HepG2 (cell line): ENCODE measurements around the gene BOD1. TPM values are rescaled to one million over a fixed set of nuclear protein-coding genes. Genes with fewer than 3 reads are reported as not detected.

ENCODE experiments used
- CBX1 ChIP-seq: IDR thresholded peaks from one replicate; pipeline ENCODE4 v1.6.1; 2016; ENCODE audit warnings: antibody characterized with exemption, low read depth
- CBX2 ChIP-seq, 2 experiments: fragments of 200-600 bp in 1 of 2; sonication (generic); formaldehyde crosslinking in 1 of 2; IDR thresholded peaks; 2 replicates each; pipeline versions ENCODE4 v1.7.0 to v1.8.1; 2018 to 2022; ENCODE audit warnings: low read depth in 2 of 2, low read length in 1 of 2, mild to moderate bottlenecking in 1 of 2, missing genetic modification reagents in 1 of 2
- FOSL2 ChIP-seq: sonication (generic); formaldehyde crosslinking; IDR thresholded peaks from 2 replicates; pipeline ENCODE4 v1.4.0; 2020; ENCODE audit warnings: missing genetic modification reagents
- FOXM1 ChIP-seq: sonication (generic); formaldehyde crosslinking; IDR thresholded peaks from 2 replicates; pipeline ENCODE4 v1.5.0; 2020; ENCODE audit warnings: missing genetic modification reagents
- FOXP1 ChIP-seq, 2 experiments: fragments of 450-650 bp in 1 of 2; IDR thresholded peaks; 2 replicates each; pipeline ENCODE4 v1.6.1; 2017 to 2018; ENCODE audit warnings: antibody characterized with exemption in 1 of 2
- HDAC1 ChIP-seq: sonication (generic); formaldehyde crosslinking; IDR thresholded peaks from 2 replicates; pipeline ENCODE4 v1.5.1; 2020; ENCODE audit warnings: mild to moderate bottlenecking, missing genetic modification reagents
- HOXA5 ChIP-seq: sonication (generic); formaldehyde crosslinking; IDR thresholded peaks from 2 replicates; pipeline ENCODE4 v1.4.0; 2020; ENCODE audit warnings: missing genetic modification reagents
- IRX3 ChIP-seq: sonication (generic); formaldehyde crosslinking; IDR thresholded peaks from 2 replicates; pipeline ENCODE4 v1.8.1; 2023; ENCODE audit warnings: mild to moderate bottlenecking, low read depth, missing genetic modification reagents, borderline replicate concordance
- ISL2 ChIP-seq: sonication (generic); formaldehyde crosslinking; IDR thresholded peaks from 2 replicates; pipeline ENCODE4 v1.5.0; 2020; ENCODE audit warnings: missing genetic modification reagents
- MAFF ChIP-seq: IDR thresholded peaks from 2 replicates; pipeline ENCODE4 v1.6.1; 2011; ENCODE audit warnings: low read depth, low read length, improper control_type of control experiment
- MAX ChIP-seq: IDR thresholded peaks from 2 replicates; pipeline ENCODE4 v1.6.1; 2012; ENCODE audit warnings: inconsistent platforms
- MEF2D ChIP-seq: sonication (generic); formaldehyde crosslinking; IDR thresholded peaks from 2 replicates; pipeline ENCODE4 v1.5.1; 2020; ENCODE audit warnings: mild to moderate bottlenecking, missing genetic modification reagents
- SMAD1 ChIP-seq: sonication (generic); formaldehyde crosslinking; IDR thresholded peaks from 2 replicates; pipeline ENCODE4 v1.4.0; 2020; ENCODE audit warnings: missing genetic modification reagents, low read depth, mild to moderate bottlenecking, borderline replicate concordance
- TCF7L2 ChIP-seq: IDR thresholded peaks from 2 replicates; pipeline ENCODE4 v1.6.1; 2011; ENCODE audit warnings: mild to moderate bottlenecking, low read depth, low read length, moderate library complexity
- TFDP1 ChIP-seq: IDR thresholded peaks from 2 replicates; pipeline ENCODE4 v1.6.1; 2016; ENCODE audit warnings: missing compliant biosample characterization, missing genetic modification reagents, borderline replicate concordance
- THAP11 ChIP-seq: IDR thresholded peaks from 2 replicates; pipeline ENCODE4 v1.6.1; 2016; ENCODE audit warnings: missing biosample characterization, missing genetic modification reagents
- ZNF136 ChIP-seq: sonication (generic); formaldehyde crosslinking; IDR thresholded peaks from 2 replicates; pipeline ENCODE4 v1.8.1; 2022; ENCODE audit warnings: low read depth, mild to moderate bottlenecking, moderate library complexity, missing genetic modification reagents
- ZNF292 ChIP-seq: sonication (generic); formaldehyde crosslinking; IDR thresholded peaks from 2 replicates; pipeline ENCODE4 v1.8.1; 2022; ENCODE audit warnings: mild to moderate bottlenecking, low read depth, missing genetic modification reagents, borderline replicate concordance
- ZNF609 ChIP-seq: sonication (generic); formaldehyde crosslinking; IDR thresholded peaks from 2 replicates; pipeline ENCODE4 v1.4.0; 2020; ENCODE audit warnings: mild to moderate bottlenecking, missing genetic modification reagents, borderline replicate concordance
- ZNF614 ChIP-seq: IDR thresholded peaks from 2 replicates; pipeline ENCODE4 v1.6.1; 2018; ENCODE audit warnings: missing biosample characterization, missing genetic modification reagents, inconsistent platforms, borderline replicate concordance
- ZNF678 ChIP-seq: sonication (generic); formaldehyde crosslinking; IDR thresholded peaks from 2 replicates; pipeline ENCODE4 v1.4.0; 2020; ENCODE audit warnings: mild to moderate bottlenecking, missing genetic modification reagents
- ZNF747 ChIP-seq: sonication (generic); formaldehyde crosslinking; IDR thresholded peaks from 2 replicates; pipeline ENCODE4 v1.8.1; 2023; ENCODE audit warnings: missing genetic modification reagents, mild to moderate bottlenecking, borderline replicate concordance
- ZNF879 ChIP-seq: sonication (generic); formaldehyde crosslinking; IDR thresholded peaks from 2 replicates; pipeline ENCODE4 v1.8.1; 2023; ENCODE audit warnings: missing genetic modification reagents
- ZSCAN20 ChIP-seq: sonication (generic); formaldehyde crosslinking; IDR thresholded peaks from 2 replicates; pipeline ENCODE4 v1.4.0; 2020; ENCODE audit warnings: missing genetic modification reagents, mild to moderate bottlenecking, borderline replicate concordance
- ZSCAN22 ChIP-seq: sonication (generic); formaldehyde crosslinking; IDR thresholded peaks from 2 replicates; pipeline ENCODE4 v1.4.0; 2020; ENCODE audit warnings: mild to moderate bottlenecking, missing genetic modification reagents
- ZSCAN9 ChIP-seq: IDR thresholded peaks from 2 replicates; pipeline ENCODE4 v1.6.1; 2016; ENCODE audit warnings: borderline replicate concordance
- polyA plus RNA-seq, 8 experiments: library from polyadenylated mRNA; depleted of rRNA in 3 of 8; stranded (reverse) in 7 of 8; unstranded in 1 of 8; fragments of >200 nt; fragmentation: Illumina TruSeq in 4 of 8; extraction: Trizol in 4 of 8; gene quantifications; 2 replicates each; pipeline versions ENCODE4 v1.2.1 to v1.2.3, GENCODE V29; 2011 to 2016; ENCODE audit warnings: low read depth in 4 of 8, missing spikeins in 1 of 8, mixed read lengths in 1 of 8; ENCODE audit not compliant: insufficient read depth in 1 of 8
- total RNA-seq, 5 experiments: library from RNA; depleted of rRNA; stranded (reverse); fragments of >200 nt; fragmentation: Illumina TruSeq; extraction: Trizol; gene quantifications; 2 replicates each; pipeline ENCODE4 v1.2.3, GENCODE V29; 2016; ENCODE audit warnings: low read depth in 1 of 5

The BOD1 gene
- total and polyA plus RNA-seq, 2 of the 13 experiments (the other 11 are each of a cell fraction or from before 2014, with no cell fraction given), result 81.5 to 103 TPM

- TF ChIP-seq ISL2 (CRISPR knock-in tag) (peak; percentile 72; the same call in 1 of the 2 replicates), MEF2D (CRISPR knock-in tag) (peak; percentile 71; the same call in 1 of the 2 replicates), CBX2 (IDR thresholded peaks at IDR 0.05; ENCODE audit: low read depth, low read length) (no peak), CBX2 (CRISPR knock-in tag; IDR thresholded peaks at IDR 0.05; ENCODE audit: low read depth) (no peak), HDAC1 (CRISPR knock-in tag) (peak; percentile 67), ZNF292 (CRISPR knock-in tag) (peak; percentile 42; the same call in 1 of the 2 replicates), IRX3 (CRISPR knock-in tag) (no peak), ZNF614 (CRISPR knock-in tag) (0 out of 2 replicates have a peak, but pooled peaks have one; percentile 39), SMAD1 (peak; percentile 46; the same call in 1 of the 2 replicates), ZNF678 (CRISPR knock-in tag) (no peak), TFDP1 (CRISPR knock-in tag) (no peak), THAP11 (peak; percentile 36; the same call in 1 of the 2 replicates), ZNF136 (no peak), MAFF (no peak), ZNF879 (CRISPR knock-in tag) (no peak), ZNF747 (no peak), ZSCAN22 (CRISPR knock-in tag) (no peak), CBX1 (no peak), HOXA5 (CRISPR knock-in tag) (peak; percentile 70; the same call in 1 of the 2 replicates), FOXM1 (CRISPR knock-in tag) (no peak), ZSCAN20 (CRISPR knock-in tag) (no peak), ZNF609 (CRISPR knock-in tag) (peak; percentile 63; the same call in 1 of the 2 replicates), FOXP1 (IDR thresholded peaks at IDR 0.05) (no peak), FOXP1 (CRISPR knock-in tag; IDR thresholded peaks at IDR 0.05) (peak; percentile 77; the same call in 1 of the 2 replicates), TCF7L2 (no peak), MAX (0 out of 2 replicates have a peak, but pooled peaks have one; percentile 27), ZSCAN9 (0 out of 2 replicates have a peak, but pooled peaks have one; percentile 39), FOSL2 (CRISPR knock-in tag) (peak; percentile 61)
Measured at GRCh38 chr5:173623296-173623771, 6.9 kb upstream of the BOD1 start (continued).
